ENCODE measurements around the gene KIN.
"Not testable (repeated sequence)": the region's sequence is repeated elsewhere in the genome, so short reads cannot be mapped to it uniquely, and the experiment has no call there.

The KIN gene

GRCh38 chr10:7718685-7719084, 69.1 kb downstream of the KIN start:
- no peak for DNase-seq

GRCh38 chr10:7717767-7718166, 70.0 kb downstream of the KIN start:
- DNase-seq: no peak

GRCh38 chr10:7715515-7715914, 72.3 kb downstream of the KIN start:
- no peak for DNase-seq

GRCh38 chr10:7711075-7711474, 76.7 kb downstream of the KIN start:
- not testable (repeated sequence) for DNase-seq

GRCh38 chr10:7710446-7710845, 77.3 kb downstream of the KIN start:
- DNase-seq: no peak

- no peak for DNase-seq
Observed at GRCh38 chr10:7708832-7709231, 79.0 kb downstream of the KIN start.

GRCh38 chr10:7707858-7708622, 79.8 kb downstream of the KIN start:
- no peak for DNase-seq

GRCh38 chr10:7707102-7707501, 80.7 kb downstream of the KIN start:
- no peak for DNase-seq

- no peak for DNase-seq
Observed at GRCh38 chr10:7706534-7707073, 81.2 kb downstream of the KIN start.

GRCh38 chr10:7705341-7705740, 82.5 kb downstream of the KIN start:
- DNase-seq: no peak

- DNase-seq: no peak
Observed at GRCh38 chr10:7704071-7705016, 83.4 kb downstream of the KIN start.

- no peak for DNase-seq
Observed at GRCh38 chr10:7703140-7703539, 84.7 kb downstream of the KIN start, which contains the start of gene ITIH2. TSS of gene ITIH2 (plus strand) at chr10:7703316. CDS start at chr10:7703435, 119 bp downstream.

- no peak for DNase-seq
Observed at GRCh38 chr10:7702288-7702812, 85.4 kb downstream of the KIN start.

GRCh38 chr10:7701158-7701742, 86.5 kb downstream of the KIN start:
- DNase-seq: no peak
